ENCODE results near the gene EEF1E1. TPM values are rescaled to one million over a fixed set of nuclear protein-coding genes. Genes with fewer than 3 reads are reported as not detected.

Gene EEF1E1
- total and polyA plus RNA-seq, 4 donors, result 12.9 to 30.6 (median 18.3) TPM

DNA sequence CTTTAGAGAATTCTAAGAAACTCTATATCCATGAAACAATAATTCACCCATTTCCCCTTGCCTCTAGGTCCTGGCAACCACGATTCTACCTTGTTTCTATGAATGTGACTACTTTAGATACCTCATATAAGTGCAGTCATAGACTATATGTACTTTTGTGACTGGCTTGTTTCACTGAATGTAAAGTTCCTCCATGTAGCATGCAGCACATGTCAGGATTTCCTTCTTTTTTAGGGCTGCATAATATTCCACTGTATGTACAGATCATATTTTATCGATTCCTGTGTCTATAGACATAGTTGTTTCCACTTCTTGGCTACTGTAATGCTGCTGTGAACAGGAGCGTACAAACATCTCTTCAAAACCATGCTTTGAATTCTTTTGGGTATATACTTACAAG, 11.7 kb downstream of the EEF1E1 start:
- DNase-seq (ENCODE audit: low spot score), result no peak
- TF ChIP-seq, protein P1, sequence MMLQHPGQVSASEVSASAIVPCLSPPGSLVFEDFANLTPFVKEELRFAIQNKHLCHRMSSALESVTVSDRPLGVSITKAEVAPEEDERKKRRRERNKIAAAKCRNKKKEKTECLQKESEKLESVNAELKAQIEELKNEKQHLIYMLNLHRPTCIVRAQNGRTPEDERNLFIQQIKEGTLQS (IDR thresholded peaks at IDR 0.05), result no peak
- TF ChIP-seq, protein P2, sequence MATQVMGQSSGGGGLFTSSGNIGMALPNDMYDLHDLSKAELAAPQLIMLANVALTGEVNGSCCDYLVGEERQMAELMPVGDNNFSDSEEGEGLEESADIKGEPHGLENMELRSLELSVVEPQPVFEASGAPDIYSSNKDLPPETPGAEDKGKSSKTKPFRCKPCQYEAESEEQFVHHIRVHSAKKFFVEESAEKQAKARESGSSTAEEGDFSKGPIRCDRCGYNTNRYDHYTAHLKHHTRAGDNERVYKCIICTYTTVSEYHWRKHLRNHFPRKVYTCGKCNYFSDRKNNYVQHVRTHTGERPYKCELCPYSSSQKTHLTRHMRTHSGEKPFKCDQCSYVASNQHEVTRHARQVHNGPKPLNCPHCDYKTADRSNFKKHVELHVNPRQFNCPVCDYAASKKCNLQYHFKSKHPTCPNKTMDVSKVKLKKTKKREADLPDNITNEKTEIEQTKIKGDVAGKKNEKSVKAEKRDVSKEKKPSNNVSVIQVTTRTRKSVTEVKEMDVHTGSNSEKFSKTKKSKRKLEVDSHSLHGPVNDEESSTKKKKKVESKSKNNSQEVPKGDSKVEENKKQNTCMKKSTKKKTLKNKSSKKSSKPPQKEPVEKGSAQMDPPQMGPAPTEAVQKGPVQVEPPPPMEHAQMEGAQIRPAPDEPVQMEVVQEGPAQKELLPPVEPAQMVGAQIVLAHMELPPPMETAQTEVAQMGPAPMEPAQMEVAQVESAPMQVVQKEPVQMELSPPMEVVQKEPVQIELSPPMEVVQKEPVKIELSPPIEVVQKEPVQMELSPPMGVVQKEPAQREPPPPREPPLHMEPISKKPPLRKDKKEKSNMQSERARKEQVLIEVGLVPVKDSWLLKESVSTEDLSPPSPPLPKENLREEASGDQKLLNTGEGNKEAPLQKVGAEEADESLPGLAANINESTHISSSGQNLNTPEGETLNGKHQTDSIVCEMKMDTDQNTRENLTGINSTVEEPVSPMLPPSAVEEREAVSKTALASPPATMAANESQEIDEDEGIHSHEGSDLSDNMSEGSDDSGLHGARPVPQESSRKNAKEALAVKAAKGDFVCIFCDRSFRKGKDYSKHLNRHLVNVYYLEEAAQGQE (IDR thresholded peaks at IDR 0.05), result no peak
- TF ChIP-seq EGR1 (IDR thresholded peaks at IDR 0.05; ENCODE audit: low read depth in 2 of 2) (no peak), SP1 (IDR thresholded peaks at IDR 0.05) (no peak), RAD21 (IDR thresholded peaks at IDR 0.05) (no peak), TAF1 (conservative IDR thresholded peaks at IDR 0.05) (no peak), HNF4A (conservative IDR thresholded peaks at IDR 0.05) (no peak), GABPA (IDR thresholded peaks at IDR 0.05 in 1 of 2, conservative IDR thresholded peaks at IDR 0.05 in 1 of 2) (no peak)
- TF ChIP-seq, protein P3, sequence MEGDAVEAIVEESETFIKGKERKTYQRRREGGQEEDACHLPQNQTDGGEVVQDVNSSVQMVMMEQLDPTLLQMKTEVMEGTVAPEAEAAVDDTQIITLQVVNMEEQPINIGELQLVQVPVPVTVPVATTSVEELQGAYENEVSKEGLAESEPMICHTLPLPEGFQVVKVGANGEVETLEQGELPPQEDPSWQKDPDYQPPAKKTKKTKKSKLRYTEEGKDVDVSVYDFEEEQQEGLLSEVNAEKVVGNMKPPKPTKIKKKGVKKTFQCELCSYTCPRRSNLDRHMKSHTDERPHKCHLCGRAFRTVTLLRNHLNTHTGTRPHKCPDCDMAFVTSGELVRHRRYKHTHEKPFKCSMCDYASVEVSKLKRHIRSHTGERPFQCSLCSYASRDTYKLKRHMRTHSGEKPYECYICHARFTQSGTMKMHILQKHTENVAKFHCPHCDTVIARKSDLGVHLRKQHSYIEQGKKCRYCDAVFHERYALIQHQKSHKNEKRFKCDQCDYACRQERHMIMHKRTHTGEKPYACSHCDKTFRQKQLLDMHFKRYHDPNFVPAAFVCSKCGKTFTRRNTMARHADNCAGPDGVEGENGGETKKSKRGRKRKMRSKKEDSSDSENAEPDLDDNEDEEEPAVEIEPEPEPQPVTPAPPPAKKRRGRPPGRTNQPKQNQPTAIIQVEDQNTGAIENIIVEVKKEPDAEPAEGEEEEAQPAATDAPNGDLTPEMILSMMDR (IDR thresholded peaks at IDR 0.05; ENCODE audit: low read depth, low read length, missing input control), result no peak
- TF ChIP-seq, protein P4, sequence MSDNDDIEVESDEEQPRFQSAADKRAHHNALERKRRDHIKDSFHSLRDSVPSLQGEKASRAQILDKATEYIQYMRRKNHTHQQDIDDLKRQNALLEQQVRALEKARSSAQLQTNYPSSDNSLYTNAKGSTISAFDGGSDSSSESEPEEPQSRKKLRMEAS (IDR thresholded peaks at IDR 0.05), result no peak
- no peaks in the 10 kb centered on the region for H3K9me3 ChIP-seq (ENCODE audit: control insufficient read depth in 4 of 4, low read length in 3 of 4)
- no peak overlapping the region for H3K27ac ChIP-seq (ENCODE audit: low read depth in 1 of 2, low read length in 2 of 2)
- H3K4me1 ChIP-seq (ENCODE audit: control insufficient read depth in 4 of 4, insufficient read depth in 4 of 4, low read length in 3 of 4), result no peaks in the 10 kb centered on the region
- no peak overlapping the region for H3K9ac ChIP-seq (ENCODE audit: low read depth in 1 of 2, low read length in 2 of 2)
- WGBS, result 98% methylated on average over 3 of the region's 3 CpGs
- no peak overlapping the region for H3K4me3 ChIP-seq (ENCODE audit: low read depth in 1 of 3, low read length in 3 of 3)
- no peaks in the 10 kb centered on the region for H3K27me3 ChIP-seq (ENCODE audit: control insufficient read depth in 4 of 4, insufficient read depth in 4 of 4, low read length in 3 of 4)
- peaks cover 4 to 28% (median 18%) of the 10 kb centered on the region in 4 donors for H3K36me3 ChIP-seq (ENCODE audit: control insufficient read depth in 4 of 4, insufficient read depth in 3 of 4, low read depth in 1 of 4, low read length in 3 of 4)

DNA sequence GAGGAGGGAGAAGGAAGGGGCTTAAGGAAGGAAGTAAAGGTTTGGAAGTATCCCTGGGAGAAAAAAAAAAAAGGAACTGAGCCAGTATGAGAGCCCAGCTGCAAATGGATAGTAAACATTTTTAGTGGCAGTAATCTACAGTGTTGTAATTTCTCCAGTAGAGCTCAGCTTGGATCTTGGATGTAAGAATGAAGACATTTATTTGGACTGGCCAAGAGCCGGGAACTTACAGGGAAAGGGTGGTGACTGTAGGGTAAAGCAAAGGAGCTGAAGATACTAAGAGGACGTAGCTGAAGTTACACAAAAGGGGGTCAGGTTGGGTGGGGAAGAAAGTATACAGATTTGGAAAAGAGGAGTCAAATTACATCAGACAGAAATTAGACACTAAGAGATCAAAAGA, 13.5 kb downstream of the EEF1E1 start:
- no peak for DNase-seq (ENCODE audit: low spot score)
- no peaks in the 10 kb centered on the region for H3K27me3 ChIP-seq (ENCODE audit: control insufficient read depth in 4 of 4, insufficient read depth in 4 of 4, low read length in 3 of 4)
- H3K9me3 ChIP-seq (ENCODE audit: control insufficient read depth in 4 of 4, low read length in 3 of 4), result no peaks in the 10 kb centered on the region
- 98% methylated on average over 2 of the region's 2 CpGs for WGBS
- no peak overlapping the region for H3K27ac ChIP-seq (ENCODE audit: low read depth in 1 of 2, low read length in 2 of 2)
- no peak overlapping the region for H3K4me3 ChIP-seq (ENCODE audit: low read depth in 1 of 3, low read length in 3 of 3)
- H3K36me3 ChIP-seq (ENCODE audit: control insufficient read depth in 4 of 4, insufficient read depth in 3 of 4, low read depth in 1 of 4, low read length in 3 of 4), result peaks cover 3 to 21% (median 10%) of the 10 kb centered on the region in 4 donors
- H3K4me1 ChIP-seq (ENCODE audit: control insufficient read depth in 4 of 4, insufficient read depth in 4 of 4, low read length in 3 of 4), result peaks cover 6 to 9% (median 8%) of the 10 kb centered on the region in 4 donors
- H3K9ac ChIP-seq (ENCODE audit: low read depth in 1 of 2, low read length in 2 of 2), result no peak overlapping the region
- no peak for TF ChIP-seq NR2F2 (IDR thresholded peaks at IDR 0.05)
- no peak for TF ChIP-seq FOXA2 (IDR thresholded peaks at IDR 0.05)
- TF ChIP-seq GABPA (IDR thresholded peaks at IDR 0.05 in 1 of 2, conservative IDR thresholded peaks at IDR 0.05 in 1 of 2), result no peak
- TF ChIP-seq, protein P3 (IDR thresholded peaks at IDR 0.05; ENCODE audit: low read depth, low read length, missing input control), result no peak
- no peak for TF ChIP-seq TAF1 (conservative IDR thresholded peaks at IDR 0.05)
- TF ChIP-seq RAD21 (IDR thresholded peaks at IDR 0.05), result no peak
- TF ChIP-seq, protein P4 (IDR thresholded peaks at IDR 0.05), result no peak
- TF ChIP-seq SP1 (IDR thresholded peaks at IDR 0.05), result no peak
- TF ChIP-seq, protein P5, sequence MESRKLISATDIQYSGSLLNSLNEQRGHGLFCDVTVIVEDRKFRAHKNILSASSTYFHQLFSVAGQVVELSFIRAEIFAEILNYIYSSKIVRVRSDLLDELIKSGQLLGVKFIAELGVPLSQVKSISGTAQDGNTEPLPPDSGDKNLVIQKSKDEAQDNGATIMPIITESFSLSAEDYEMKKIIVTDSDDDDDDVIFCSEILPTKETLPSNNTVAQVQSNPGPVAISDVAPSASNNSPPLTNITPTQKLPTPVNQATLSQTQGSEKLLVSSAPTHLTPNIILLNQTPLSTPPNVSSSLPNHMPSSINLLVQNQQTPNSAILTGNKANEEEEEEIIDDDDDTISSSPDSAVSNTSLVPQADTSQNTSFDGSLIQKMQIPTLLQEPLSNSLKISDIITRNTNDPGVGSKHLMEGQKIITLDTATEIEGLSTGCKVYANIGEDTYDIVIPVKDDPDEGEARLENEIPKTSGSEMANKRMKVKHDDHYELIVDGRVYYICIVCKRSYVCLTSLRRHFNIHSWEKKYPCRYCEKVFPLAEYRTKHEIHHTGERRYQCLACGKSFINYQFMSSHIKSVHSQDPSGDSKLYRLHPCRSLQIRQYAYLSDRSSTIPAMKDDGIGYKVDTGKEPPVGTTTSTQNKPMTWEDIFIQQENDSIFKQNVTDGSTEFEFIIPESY (IDR thresholded peaks at IDR 0.05), result no peak
- TF ChIP-seq JUND (IDR thresholded peaks at IDR 0.05), result no peak
- no peak for TF ChIP-seq HNF4G (IDR thresholded peaks at IDR 0.05)
- no peak for TF ChIP-seq FOXA1 (IDR thresholded peaks at IDR 0.05)
- TF ChIP-seq, protein P1 (IDR thresholded peaks at IDR 0.05), result no peak
- no peak for TF ChIP-seq RXRA (IDR thresholded peaks at IDR 0.05)
- TF ChIP-seq YY1 (IDR thresholded peaks at IDR 0.05), result no peak
- TF ChIP-seq HNF4A (conservative IDR thresholded peaks at IDR 0.05), result no peak
- TF ChIP-seq EGR1 (IDR thresholded peaks at IDR 0.05; ENCODE audit: low read depth in 2 of 2), result no peak

Measured in liver (tissue), 9 donors.